ENCODE measurements around the gene NCBP2L.
"Not testable (repeated sequence)": the region's sequence is repeated elsewhere in the genome, so short reads cannot be mapped to it uniquely, and the experiment has no call there.

The NCBP2L gene

DNA sequence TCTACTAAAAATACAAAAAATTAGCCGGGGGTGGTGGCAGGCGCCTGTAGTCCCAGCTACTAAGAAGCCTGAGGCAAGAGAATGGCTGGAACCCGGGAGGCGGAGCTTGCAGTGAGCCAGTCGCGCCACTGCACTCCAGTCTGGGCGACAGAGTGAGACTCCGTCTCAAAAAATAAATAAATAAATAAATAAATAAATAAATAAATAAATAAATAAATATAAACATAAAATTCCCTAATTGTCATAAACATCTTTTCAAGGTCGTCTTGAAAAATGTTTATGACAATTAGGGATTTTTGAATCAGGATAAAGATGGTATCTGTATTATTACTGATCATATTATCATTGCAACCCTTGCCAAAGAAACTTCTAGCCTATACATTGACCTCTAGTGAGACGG is 32.5 kb downstream of the NCBP2L start:
- not testable (repeated sequence) for DNase-seq (ENCODE audit: low spot score)

DNA sequence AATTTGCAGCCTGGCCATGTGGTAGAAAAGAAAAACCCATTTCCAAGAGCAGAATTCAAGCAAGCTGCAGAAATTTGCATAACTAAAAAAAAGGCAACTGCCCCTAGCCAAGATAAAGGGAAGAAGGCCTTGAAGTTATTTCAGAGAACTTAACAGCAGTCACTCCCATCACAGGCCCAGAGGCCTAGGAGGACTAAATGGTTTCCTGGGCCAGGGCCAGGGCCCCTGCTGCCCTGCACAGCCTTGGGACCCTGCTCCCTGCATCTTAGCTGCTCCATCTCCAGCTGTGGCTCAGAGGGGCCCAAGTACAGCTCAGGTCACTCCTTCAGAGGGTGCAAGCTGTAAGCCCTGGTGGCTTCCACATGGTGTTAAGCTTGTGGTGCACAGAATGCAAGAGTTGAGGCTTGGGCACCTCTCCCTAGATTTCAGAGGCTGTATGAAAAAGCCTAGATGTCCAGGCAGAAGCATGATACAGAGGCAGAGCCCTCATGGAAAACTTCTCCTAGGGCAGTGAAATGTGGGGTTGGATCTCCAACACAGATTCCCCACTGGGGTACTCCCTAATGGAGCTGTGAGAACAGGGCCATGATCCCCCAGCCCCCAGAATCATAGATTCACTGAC is 41.5 kb downstream of the NCBP2L start:
- no peak for DNase-seq (ENCODE audit: low spot score)

DNA sequence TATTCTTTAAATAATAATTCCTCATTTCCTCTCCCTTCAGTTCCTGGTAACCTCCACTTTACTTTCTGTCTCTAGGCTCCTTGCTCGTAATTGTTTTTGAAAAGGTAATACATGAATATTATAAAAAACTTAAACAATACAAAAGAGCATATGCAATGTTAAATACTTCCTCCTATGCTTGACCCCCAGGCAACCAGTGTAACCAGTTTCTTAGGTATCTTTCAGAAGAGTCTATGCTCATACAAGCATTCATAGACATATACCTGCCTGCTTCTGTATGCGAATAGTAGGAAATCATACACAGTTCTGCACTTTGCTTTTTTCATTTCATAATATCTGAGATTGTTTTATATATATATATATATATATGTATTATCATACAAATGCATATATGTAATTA is 45.5 kb downstream of the NCBP2L start:
- DNase-seq (ENCODE audit: low spot score) = no peak

DNA sequence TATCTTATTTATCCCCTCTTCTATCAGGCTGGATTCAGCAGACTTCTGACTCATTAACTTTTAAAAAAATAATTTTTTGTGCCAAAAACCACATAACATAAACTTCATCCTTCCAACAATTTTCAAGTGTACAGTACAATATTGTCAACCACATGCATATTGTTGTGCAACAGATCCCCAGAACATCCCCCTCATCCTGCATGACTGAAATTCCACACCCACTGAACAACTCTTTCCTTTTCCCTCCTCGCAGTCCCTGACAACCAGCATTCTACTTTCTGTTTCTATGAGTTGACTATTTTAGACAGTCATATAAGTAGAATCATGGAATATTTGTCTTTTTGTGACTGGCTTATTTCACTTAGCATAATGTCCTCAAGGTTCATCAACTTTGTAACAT is 45.9 kb downstream of the NCBP2L start:
- DNase-seq (ENCODE audit: low spot score) = peak; percentile 21

DNA sequence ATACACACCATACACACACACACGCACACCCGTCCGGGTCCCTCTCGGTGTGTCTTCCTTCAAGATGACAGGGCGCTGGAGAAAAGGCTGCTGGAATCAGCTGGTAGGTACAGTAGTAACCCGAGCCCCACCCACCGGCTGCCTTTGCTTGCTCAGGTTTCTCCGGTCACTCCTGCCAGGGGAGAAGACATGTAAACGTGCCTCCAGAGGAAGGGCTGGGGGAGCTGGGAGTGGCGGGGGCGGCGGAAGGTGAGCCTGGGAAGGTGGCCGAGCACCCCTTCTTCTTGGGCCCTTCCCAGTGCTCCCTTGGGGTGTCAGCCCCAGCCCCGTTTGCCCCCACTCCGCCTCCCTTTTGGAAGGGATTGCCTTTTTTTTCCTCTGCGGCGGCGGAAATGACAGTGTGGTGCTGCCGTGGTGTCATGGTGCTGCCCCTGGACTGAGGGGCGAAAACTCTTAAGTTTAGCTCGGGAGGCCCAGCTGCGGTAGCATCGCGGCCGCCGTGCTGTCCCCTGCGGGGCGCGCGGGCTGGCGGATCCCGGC is 48.2 kb downstream of the NCBP2L start, which contains the start of gene MID2:
MID2 (plus strand) TSS at position 169 of the 540 bp plus-strand sequence. CDS start 561 bp downstream, outside the sequence.
- DNase-seq (ENCODE audit: low spot score) = peak; percentile 74

DNA sequence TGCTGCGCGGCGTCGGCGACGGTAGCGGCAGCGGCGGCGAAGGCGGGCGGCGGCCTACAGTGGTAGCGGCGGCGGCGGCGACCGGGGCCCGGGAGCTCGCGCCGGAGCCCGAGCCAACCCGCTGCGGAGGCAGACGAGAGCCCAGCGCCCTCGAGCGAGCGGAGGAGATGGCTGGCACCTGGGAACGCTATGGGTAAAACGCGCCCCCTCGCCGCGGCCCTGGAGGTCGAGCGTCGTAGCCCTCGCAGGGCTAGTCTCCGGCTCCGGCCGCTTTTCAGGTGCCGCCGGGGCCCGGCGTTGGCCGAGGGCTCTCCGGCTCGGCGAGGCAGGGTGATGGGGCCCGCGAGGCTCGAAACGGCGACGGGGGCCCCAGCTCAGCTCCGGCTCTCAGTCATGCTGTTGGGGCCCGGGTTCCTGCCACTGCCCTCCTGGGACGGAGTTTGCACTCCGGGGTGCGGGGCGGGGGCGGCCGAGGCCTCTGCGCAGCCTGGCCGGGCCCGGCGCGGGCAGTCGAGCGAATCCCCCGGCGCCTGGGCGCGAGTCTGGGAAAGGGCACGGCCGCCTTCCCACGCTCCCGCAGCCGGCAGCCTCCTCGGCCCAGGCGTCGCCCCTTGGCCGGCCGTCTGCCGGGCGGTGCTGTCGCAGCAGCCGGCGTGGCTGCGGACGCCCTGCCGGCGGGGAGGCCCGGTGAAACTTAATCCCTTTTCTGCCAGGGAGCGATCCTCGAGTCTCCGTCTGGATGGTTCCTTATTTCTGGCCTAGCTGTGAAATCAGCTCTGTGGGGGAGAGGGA is 48.9 kb downstream of the NCBP2L start:
- DNase-seq (ENCODE audit: low spot score) = peak; percentile 43

DNA sequence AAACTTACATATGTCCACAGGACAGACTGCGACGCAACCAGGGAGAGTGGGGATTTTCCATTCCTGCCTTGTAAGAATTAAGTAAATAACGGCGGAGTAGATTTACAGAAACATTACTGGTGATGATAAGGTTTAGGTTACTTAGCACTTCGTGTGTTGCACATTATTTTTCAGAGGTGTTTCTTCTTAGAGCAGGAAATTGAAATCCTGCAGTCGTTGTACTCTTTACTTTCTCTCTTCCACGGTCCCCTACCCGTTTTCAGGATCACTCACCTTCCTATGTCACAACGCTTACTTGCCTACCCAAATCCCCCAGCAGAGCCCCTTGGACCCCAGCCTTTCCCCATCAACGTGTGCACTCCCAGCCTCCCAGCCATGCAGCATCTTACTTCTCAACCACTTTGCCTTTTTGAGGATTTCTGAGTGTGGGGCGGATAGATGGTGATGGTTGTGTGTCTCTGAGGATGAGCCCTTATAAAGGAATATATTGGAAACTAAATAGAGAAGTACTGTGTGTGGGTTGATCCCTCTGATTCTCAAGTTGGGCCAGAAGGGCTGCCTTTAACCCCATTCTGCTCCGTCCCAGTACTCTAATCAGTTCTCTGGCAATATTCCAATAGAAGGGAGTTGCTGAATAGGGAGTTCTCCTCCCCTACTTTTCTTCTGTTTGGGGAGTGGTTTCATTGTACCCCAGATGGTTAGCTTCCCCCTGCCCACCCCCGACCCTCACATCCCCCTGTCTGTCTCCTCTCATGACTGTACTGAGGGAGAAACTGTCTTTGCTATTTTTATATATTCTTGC is 49.7 kb downstream of the NCBP2L start:
- DNase-seq (ENCODE audit: low spot score) = no peak

DNA sequence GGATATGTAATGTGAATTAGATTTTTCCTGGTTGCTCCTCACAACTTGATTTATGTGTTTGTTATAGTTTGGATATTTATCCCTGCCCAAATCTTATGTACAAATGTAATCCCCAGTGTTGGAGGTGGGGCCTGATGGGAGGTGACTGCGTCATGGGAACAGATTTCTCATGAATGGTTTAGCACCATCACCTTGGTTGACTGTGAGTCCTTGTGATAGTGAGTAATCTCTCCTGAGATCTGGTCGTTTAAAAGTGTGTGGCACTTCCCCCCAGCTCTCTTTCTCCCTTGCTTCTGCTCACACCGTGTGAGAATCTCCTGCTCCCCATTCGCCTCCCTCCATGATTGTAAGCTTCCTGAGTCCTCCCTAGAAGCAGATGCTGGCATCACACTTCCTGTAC is 50.3 kb downstream of the NCBP2L start:
- peak; percentile 49 for DNase-seq (ENCODE audit: low spot score)

DNA sequence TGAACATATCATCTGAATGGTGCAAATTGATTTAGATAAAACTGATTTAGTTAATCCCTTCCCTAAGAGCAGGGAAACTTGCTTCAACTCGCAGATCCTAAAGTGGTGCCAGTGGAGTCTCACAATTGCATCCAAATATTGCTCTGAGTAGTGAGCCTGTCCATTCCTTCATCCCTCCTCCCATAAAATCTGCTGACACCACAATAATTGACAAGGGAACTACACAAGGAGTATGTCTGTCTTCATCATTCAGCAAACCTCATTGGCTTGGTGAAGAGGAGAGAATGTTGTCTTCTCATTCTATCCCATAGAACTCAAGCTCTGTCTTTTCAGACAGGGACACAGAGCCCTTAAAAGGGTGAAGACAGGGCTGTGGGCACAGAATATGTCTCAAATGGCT is 52.3 kb downstream of the NCBP2L start:
- no peak for DNase-seq (ENCODE audit: low spot score)

DNA sequence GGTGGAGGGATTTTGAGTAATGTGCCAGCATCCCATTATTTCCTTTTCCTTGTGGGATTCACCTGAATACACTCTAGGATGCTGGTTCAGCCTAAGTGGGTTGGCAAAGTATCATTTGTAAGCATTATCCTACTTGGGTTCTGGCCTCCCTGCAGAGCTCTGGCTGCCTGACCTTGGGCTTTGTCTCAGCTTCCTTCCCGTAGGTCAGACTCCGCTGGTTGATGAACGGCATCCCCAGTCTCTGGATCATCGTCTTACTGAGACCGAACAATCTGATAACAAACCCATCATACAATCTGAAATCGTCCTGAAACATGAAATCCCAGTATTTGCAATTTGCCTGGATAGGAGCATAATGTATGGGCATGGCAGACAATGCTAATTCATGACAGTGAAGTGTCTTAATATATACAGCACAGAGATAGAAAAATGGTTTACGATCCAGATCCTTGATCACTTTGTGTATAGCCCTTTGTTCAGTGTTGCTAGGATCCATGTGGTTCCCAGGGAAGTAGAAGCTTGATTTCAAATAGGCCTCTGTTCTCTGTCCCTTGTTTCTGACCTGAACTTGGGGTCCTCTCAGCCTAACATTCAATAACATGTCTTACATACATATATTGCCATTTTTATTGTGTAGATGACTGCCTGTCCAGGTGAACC is 53.7 kb downstream of the NCBP2L start:
- no peak for DNase-seq (ENCODE audit: low spot score)

DNA sequence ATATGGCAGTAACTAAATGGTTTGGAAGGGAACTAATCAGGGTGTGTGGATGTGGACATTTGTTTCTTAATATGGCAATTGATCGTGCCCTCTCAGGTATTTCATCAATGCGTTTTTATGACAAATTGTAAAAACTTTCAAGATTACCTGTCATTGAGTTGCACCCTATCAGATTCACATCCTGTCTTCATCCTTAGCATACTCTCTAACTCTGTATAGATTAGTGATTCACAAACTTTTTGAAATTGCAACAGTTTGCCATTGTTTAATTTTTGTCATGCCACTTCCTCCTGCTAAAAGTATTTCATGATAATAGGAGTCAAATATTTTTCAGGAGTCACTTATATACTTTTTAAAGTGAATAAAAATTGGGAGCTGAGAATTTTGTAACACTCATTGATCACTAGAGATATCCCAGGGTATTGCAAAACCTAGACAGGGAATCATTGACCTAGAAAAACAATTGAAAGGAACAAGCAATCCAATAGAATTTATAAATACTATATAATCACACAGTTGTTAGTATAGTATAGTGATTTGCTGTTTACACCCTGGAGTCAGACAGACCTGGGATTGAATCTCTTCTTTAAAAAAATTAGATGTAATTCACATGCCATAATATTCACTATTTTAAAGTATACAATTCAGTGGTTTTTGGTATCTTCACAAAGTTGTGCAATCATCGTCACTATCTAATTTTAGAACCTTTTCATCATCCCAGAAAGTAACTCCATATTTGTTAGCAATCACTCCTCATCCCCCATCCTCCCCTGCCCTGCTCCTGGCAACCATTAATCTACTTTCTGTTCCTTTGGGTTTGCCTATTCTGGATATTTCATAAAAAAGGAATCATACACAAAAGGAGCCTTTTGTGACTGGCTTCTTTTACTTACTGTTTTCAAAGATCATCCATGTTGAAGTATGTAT is 57.0 kb downstream of the NCBP2L start:
- no peak for DNase-seq (ENCODE audit: low spot score)

DNA sequence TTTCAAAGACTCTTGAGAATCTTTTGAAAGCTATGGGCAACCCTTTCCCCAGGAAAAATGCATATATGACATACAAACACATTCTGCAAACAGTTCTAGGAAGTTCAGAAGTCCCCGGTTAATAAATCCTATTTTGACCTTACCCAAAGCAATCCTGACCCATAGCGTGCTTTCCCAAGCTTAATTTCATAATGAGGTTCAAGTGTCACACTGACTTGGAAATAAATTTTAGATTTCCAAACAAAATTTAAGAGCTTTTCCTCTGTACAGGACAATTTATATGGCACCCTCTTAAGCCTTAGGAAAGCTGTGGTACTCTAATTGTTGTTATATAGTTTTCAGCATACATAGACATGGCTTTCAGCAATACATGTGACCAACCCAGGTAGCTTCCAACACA is 59.4 kb downstream of the NCBP2L start:
- no peak for DNase-seq (ENCODE audit: low spot score)

DNA sequence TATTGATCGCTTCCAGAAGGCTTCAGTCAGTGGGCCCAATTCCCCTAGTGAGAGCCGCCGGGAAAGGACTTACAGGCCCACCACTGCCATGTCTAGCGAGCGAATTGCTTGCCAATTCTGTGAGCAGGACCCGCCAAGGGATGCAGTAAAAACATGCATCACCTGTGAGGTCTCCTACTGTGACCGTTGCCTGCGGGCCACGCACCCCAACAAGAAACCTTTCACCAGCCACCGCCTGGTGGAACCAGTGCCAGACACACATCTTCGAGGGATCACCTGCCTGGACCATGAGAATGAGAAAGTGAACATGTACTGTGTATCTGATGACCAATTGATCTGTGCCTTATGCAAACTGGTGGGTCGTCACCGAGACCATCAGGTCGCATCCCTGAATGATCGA is 63.4 kb downstream of the NCBP2L start:
- no peak for DNase-seq (ENCODE audit: low spot score)

DNA sequence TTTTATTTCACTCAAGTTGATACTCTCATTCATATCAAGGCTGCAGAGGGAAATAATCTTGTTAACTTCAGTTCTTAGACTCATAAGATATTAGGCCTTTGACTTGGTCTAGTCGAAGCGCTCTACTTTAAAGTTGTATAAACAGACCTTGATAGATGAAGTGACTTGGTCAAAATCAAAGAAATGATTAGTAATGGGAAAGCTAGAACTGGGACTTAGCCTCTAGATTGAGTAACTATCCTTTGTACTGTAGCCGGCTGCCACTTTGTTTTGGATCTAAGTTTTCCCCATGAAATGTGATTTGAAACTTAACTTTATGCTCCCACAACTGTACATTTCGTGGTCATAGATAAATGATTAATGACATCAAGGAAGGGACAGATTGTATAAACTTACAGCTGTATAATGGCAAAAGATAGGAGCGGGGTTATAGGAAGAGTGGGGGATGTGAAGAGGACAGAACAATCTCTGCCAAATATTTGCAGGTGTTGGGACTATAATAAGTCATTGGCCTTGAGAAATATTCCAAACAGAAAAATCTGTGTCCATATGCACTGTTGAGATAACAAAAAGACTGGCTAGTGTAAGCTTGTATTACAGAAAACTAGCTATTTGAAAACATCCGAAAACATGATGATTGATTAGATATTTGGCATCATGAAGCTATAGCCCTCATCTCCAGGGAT is 65.3 kb downstream of the NCBP2L start:
- DNase-seq (ENCODE audit: low spot score) = no peak

All from kidney tubule cell (primary cell).